Suprapubic skin (tissue), 3 donors: Measurements from ENCODE around the gene DNMBP.
"Not testable (repeated sequence)": the region's sequence is repeated elsewhere in the genome, so short reads cannot be mapped to it uniquely, and the experiment has no call there.

Source experiments
- CTCF ChIP-seq, 2 donors: fragments of 200-600 bp in 1 of 2; fragments of 450-650 bp in 1 of 2; sonication (generic) in 1 of 2; IDR thresholded peaks; one replicate each; pipeline ENCODE4 v1.5.1; 2016 to 2019; ENCODE audit warnings: antibody characterized with exemption in 2 of 2, mild to moderate bottlenecking in 1 of 2, moderate library complexity in 1 of 2
- EP300 ChIP-seq: sonication (generic); formaldehyde crosslinking; IDR thresholded peaks from one replicate; pipeline ENCODE4 v1.6.1; 2017; ENCODE audit warnings: antibody characterized with exemption
- POLR2A ChIP-seq, 2 donors: fragments of 450-650 bp; IDR thresholded peaks; one replicate each; pipeline ENCODE4 v1.6.1; 2017; ENCODE audit warnings: antibody characterized with exemption in 2 of 2, mild to moderate bottlenecking in 2 of 2, moderate library complexity in 2 of 2

- TF ChIP-seq POLR2A (IDR thresholded peaks at IDR 0.05); CTCF (IDR thresholded peaks at IDR 0.05); EP300: not testable (repeated sequence)
Observed at GRCh38 chr10:100011906-100012305, 2.2 kb upstream of the DNMBP start.
